IPS DF 19.7 (cell line): ENCODE results near the gene REN.

ENCODE experiments used
- DNase-seq: peaks from one replicate; pipeline ENCODE4 v3.0.0-alpha.2; 2013; ENCODE audit warnings: low read depth, low spot score

The REN gene

GRCh38 chr1:204134103-204134502 lies 32.0 kb downstream of the REN start:
- no peak for DNase-seq

- no peak for DNase-seq
Measured at GRCh38 chr1:204132718-204133117, 33.4 kb downstream of the REN start.

DNA sequence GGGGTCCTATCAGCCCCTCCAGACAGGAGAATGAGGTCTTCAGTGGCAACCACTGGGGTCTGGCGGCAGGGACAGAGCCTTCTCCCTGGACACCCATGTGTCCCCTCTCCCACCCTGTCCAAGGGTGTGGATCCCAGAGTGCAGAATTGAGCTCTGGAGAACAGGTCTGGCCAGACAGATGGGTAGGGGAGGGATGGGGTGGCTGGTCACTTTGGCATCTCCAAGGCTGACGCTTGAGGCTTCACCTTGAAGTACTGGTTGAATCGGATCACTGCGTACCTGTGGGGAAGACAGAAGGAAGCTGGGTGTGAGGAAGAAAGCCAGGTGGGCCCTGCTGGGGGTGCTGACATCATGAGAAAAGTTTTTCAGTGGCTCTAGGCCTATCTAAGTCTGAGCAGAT lies 34.2 kb downstream of the REN start:
- no peak for DNase-seq

GRCh38 chr1:204130981-204131892 lies 34.9 kb downstream of the REN start:
- DNase-seq: no peak

GRCh38 chr1:204130178-204130577 lies 36.0 kb downstream of the REN start:
- DNase-seq: no peak

DNA sequence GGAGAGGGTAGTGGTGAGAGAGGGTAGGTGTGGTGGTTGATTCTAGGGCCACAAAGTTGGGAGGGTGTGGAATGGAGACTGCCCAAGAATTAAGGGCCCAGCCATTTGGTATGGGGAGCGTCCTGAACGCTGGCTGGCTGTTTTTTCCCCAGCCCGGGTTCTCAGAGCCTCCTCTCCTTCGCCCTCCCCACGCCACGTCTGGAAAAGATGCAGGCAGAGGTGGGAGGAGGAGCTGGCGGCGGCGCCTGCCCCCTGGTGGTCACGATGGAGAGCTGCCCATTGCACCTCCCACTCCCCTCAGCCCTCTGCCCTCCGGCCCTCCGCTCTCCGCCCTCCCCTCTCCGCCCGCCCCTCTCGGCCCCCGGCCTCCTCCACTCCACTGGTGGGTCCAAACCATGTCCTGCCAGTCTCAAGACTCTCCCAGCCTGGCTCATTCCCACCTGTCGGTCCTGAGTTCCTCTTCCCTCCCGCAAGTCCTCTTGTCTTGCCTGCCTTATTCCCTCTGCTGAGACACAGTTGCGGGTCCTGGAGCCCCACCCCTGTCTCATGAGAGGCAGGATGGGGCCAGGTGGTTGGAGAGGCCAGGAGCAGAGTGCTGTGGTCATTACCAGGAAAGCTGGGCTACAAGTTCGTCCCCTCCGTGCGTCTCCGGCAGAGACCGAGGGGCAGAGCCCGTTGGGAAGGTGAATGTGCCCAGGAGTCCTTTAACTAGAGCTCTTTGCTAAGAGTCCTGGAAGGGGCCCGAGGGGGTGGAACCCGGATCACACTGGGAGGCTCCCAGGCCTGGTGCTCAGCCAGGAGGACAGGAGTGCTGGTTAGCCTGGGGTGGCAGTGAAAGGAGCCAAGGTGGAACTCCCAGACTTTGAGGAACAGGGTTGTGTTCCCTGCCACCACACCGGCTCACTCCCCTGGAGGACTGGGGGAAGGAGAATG lies 36.9 kb downstream of the REN start:
- DNase-seq: no peak

DNA sequence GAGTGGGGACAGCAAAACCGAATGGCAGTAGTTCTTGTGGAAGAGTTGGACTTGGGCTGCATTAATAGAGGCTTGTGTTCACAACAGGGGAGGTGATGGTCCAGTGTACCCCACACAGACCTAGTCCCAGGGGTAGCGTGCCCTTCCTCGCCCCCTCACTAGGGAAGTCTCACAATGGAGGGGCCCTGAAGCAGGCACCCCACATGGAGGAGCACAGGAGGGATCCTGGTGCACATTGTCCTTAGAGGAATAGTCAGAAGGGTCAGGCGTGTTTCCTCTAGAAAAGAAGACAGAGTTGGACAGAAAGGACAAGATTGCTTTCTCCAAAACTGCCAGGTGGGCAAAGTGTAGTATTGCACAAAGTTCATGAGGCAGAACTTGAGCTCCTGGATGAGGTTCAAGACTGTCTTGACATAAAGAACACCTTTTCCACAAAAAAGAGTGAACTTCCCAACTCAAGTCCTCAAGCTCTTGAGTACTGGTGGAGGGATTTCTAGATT lies 37.6 kb downstream of the REN start:
- no peak for DNase-seq

DNA sequence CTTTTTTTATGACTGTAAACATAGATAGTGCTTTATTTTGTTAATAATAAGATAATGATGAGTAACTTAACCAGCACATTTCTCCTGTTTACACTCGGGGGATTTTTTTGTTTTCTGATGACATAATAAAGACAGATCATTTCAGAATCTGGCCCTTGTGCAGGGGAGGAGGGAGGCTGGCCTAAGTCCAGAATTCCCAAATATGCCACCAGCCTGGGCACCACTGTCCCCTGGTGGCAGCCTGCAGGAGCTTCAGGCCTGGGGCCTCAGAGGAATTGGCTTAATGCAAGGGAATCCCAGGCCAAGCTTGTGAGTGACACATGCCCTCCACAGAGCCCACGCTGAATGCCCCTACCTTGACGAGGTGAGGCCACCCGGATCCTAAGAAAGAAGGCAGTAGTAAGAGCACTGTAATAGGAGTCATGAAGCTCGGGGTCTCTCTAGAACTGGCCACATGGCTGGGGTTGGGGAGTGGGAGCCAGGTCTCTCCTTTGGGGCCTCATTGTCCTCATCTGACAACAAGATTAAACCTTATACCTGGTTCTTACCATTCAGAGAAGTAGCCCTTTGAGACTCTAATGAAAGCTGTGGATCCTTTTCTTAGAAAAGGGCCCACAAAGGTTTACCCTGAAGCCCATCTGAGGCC lies 38.4 kb downstream of the REN start:
- no peak for DNase-seq

- no peak for DNase-seq
Measured at GRCh38 chr1:204126956-204127355, 39.2 kb downstream of the REN start.

DNA sequence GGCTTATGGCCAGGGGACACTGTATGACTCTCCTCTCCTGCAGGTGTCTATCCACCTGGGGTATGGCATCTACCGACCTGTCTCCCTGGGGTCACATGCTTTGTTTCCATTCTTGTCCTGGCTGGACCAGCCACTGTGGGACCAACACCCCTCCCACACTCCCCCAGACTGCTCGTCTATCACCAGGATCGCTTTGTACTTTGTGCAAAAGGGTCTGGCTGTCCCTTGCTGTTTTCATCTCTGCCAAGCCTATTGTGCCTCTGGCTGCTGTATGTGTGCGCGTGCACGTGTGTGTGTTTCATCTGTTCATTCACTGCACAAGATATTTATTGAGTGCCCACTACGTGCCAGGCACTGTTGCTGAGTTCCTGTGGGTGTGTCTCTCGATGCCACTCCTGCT lies 39.8 kb downstream of the REN start:
- DNase-seq: no peak

GRCh38 chr1:204125759-204126351 lies 40.3 kb downstream of the REN start:
- DNase-seq: no peak

GRCh38 chr1:204124639-204125038 lies 41.5 kb downstream of the REN start:
- DNase-seq: no peak

DNA sequence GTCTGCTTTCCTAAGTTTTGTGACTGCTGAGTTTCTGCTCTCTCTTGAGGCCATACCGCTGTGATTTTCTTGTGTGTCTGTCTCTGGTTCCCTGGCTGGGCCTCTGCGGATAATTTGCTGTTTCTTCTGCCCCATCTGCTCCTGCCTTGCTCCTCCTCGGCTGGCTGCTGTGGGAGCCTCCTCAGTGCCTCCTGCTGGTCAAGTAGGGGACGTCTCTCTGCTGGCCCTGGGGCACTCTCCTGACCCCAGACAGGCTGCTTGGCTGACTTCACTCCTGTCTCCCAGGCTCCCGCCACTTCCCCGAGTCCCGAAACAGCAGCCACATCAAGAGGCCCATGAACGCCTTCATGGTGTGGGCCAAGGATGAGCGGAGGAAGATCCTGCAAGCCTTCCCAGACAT lies 42.8 kb downstream of the REN start:
- no peak for DNase-seq

- no peak for DNase-seq
Measured at GRCh38 chr1:204121840-204122555, 44.1 kb downstream of the REN start.

- DNase-seq: no peak
Measured at GRCh38 chr1:204116539-204116938, 49.6 kb downstream of the REN start.

DNA sequence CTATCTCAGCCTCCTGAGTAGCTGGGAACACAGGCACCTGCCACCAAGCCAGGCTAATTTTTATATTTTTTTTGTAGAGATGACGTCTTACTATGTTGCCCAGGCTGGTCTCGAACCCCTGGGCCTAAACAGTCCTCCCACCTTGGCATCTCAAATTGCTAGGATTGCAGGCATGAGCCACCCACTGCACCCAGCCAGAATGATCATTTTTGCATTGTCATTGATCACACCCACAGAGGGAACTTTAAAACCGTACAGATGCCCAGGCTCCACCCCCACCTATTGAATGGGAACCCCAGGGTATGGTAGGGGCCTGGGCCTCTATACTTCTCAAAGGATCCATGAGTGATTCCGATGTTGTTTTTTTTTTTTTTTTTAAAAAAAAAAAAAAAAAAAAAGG lies 51.0 kb downstream of the REN start:
- DNase-seq: no peak

DNA sequence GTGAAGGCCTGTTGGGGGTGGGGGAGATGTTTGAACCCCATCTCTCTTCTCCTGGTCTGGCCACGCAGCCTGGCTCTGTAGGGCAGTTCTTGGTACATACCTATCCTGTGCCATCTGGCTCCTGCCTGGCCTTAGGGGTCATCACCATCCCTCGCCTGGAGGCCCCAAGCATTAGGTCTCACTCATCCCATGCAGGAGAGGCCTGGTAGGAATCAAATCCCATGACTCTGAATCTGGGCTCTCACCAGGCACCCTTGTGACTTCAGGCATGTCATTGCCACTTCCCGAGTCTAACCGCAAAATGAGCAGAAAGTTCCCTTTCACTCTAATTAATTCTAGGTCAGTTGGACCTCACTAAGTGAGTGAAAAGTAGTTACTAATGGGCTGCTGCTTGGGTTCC lies 51.5 kb downstream of the REN start:
- no peak for DNase-seq

DNA sequence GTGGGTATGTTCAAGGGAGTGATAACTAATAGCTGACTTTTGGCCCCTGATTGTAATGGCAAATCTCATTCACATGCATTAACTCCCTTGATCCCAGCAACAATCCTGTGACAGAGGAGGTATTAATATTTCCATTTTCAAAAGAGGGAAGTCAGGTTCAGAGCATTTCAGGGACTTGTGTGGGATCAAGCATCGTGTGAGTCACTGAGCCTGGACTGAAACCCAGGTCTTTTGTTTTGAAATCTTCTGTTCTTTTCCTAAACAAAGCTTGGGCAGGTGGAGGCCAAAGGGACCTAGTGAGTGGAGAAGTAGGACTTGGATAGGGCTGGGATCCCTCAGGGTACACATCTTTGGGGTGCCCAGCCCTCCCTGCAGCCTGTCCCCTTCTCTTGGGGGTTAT lies 52.2 kb downstream of the REN start:
- no peak for DNase-seq

GRCh38 chr1:204112876-204113730 lies 53.0 kb downstream of the REN start:
- DNase-seq: no peak
